ENCODE measurements around the gene SCN3A. TPM values are rescaled to one million over a fixed set of nuclear protein-coding genes. Genes with fewer than 3 reads are reported as not detected.

SCN3A gene
- polyA plus RNA-seq, 1 donor (not counting 4 experiments of a cell fraction or from before 2014, with no cell fraction given): 0.01 TPM

DNA sequence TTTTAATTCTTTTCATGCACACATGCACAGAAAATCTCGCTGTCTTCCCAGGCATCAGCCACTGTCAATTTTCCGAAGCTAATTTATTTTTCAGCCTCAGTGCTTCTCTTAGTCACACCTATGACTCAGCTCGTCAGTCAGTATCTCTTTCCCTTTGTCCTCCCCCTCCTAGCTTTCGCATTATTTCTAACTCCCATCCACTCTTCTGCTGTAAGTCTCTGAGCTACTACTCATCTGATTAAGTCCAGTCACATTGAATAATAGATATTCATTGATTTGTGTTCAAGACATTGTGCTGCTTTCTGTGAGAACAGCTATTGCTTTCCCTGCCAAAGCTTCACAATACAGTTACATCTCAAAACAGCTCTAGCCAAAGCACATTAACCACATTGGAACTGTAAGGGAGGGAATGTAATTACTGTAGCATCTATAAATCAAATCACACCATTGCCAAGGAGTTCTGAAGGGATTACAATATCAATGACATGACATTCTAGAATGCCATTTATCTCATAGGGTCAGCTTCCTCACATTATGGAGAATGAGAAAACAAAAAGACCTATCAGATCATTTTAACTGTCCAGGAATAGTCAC is 89.4 kb downstream of the SCN3A start:
- H4K20me1 ChIP-seq (ENCODE audit: control insufficient read depth, extremely low read depth, insufficient read depth, low read length): no peaks in the 10 kb centered on the region
- DNase-seq (ENCODE audit: low read depth, low spot score) (no peak), FAIRE-seq (peak; percentile 82)
- no peak overlapping the region for H3K4me2 ChIP-seq (ENCODE audit: control insufficient read depth, extremely low read depth, insufficient read depth, low read depth, low read length)
- dilution Hi-C loops (cut with MboI; ENCODE audit: extremely low pct_ligation_motif_present, low sequenced_read_pairs): no loop called here
- H3K9me3 ChIP-seq (ENCODE audit: control insufficient read depth, low read depth, low read length): no peaks in the 10 kb centered on the region
- no peak overlapping the region for H3K9ac ChIP-seq (ENCODE audit: control insufficient read depth, extremely low read depth, insufficient read depth, low read length)
- TF ChIP-seq, protein P1, sequence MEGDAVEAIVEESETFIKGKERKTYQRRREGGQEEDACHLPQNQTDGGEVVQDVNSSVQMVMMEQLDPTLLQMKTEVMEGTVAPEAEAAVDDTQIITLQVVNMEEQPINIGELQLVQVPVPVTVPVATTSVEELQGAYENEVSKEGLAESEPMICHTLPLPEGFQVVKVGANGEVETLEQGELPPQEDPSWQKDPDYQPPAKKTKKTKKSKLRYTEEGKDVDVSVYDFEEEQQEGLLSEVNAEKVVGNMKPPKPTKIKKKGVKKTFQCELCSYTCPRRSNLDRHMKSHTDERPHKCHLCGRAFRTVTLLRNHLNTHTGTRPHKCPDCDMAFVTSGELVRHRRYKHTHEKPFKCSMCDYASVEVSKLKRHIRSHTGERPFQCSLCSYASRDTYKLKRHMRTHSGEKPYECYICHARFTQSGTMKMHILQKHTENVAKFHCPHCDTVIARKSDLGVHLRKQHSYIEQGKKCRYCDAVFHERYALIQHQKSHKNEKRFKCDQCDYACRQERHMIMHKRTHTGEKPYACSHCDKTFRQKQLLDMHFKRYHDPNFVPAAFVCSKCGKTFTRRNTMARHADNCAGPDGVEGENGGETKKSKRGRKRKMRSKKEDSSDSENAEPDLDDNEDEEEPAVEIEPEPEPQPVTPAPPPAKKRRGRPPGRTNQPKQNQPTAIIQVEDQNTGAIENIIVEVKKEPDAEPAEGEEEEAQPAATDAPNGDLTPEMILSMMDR (optimal IDR thresholded peaks at IDR 0.05 in 1 of 3, IDR thresholded peaks at IDR 0.05 in 1 of 3, conservative IDR thresholded peaks at IDR 0.05 in 1 of 3; ENCODE audit: extremely low read depth in 1 of 3, insufficient read depth in 2 of 3, low read length in 3 of 3): no peak
- no peak for TF ChIP-seq EZH2 (IDR thresholded peaks at IDR 0.05; ENCODE audit: low read length)
- no peak overlapping the region for H3K27ac ChIP-seq (ENCODE audit: control insufficient read depth, insufficient read depth, low read length)
- H3K4me3 ChIP-seq (ENCODE audit: control insufficient read depth in 2 of 3, extremely low read depth in 1 of 3, insufficient read depth in 2 of 3, low read depth in 1 of 3, low read length in 3 of 3): no peak overlapping the region
- H2AFZ ChIP-seq (ENCODE audit: control insufficient read depth, low read length): no peak overlapping the region
- H3K9me1 ChIP-seq (ENCODE audit: control insufficient read depth, extremely low read depth, insufficient read depth, low read length): no peaks in the 10 kb centered on the region
- H3K27me3 ChIP-seq (ENCODE audit: control insufficient read depth, extremely low read depth, insufficient read depth, low read length): no peaks in the 10 kb centered on the region
- no peaks in the 10 kb centered on the region for H3K36me3 ChIP-seq (ENCODE audit: control insufficient read depth in 2 of 2, extremely low read depth in 1 of 2, insufficient read depth in 2 of 2, low read length in 2 of 2)
- H3K4me1 ChIP-seq (ENCODE audit: control insufficient read depth, extremely low read depth, insufficient read depth, low read length): peaks cover 3% of the 10 kb centered on the region
- no peaks in the 10 kb centered on the region for H3K79me2 ChIP-seq (ENCODE audit: control insufficient read depth, insufficient read depth, low read length)

DNA sequence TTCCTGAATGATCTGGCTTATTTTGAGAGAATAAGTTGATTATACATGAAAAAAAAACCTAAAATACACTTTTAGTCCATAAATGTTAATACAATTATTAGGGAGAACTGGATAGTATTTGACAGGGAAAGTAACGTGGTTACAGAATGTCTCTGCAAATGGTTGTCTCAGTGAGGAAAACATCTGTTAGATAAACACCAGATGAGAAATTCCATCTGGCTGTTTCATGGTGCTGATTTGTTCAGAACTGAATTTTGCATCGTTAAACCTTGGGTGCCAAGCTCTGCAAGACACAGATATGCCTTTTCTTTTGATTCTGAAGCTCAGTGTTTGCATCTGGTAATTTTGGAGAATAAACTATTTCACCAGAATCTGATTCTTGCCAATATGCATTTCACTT is 90.4 kb downstream of the SCN3A start:
- Histone ChIP-seq H3K9me3 (ENCODE audit: control insufficient read depth, low read depth, low read length) (no peaks in the 10 kb centered on the region), H2AFZ (ENCODE audit: control insufficient read depth, low read length) (no peak overlapping the region), H3K27me3 (ENCODE audit: control insufficient read depth, extremely low read depth, insufficient read depth, low read length) (no peaks in the 10 kb centered on the region), H3K4me2 (ENCODE audit: control insufficient read depth, extremely low read depth, insufficient read depth, low read depth, low read length) (no peak overlapping the region), H3K36me3 (ENCODE audit: control insufficient read depth in 2 of 2, extremely low read depth in 1 of 2, insufficient read depth in 2 of 2, low read length in 2 of 2) (no peaks in the 10 kb centered on the region), H3K79me2 (ENCODE audit: control insufficient read depth, insufficient read depth, low read length) (no peaks in the 10 kb centered on the region), H3K9me1 (ENCODE audit: control insufficient read depth, extremely low read depth, insufficient read depth, low read length) (no peaks in the 10 kb centered on the region), H3K4me3 (ENCODE audit: control insufficient read depth in 2 of 3, extremely low read depth in 1 of 3, insufficient read depth in 2 of 3, low read depth in 1 of 3, low read length in 3 of 3) (no peak overlapping the region), H4K20me1 (ENCODE audit: control insufficient read depth, extremely low read depth, insufficient read depth, low read length) (no peaks in the 10 kb centered on the region), H3K9ac (ENCODE audit: control insufficient read depth, extremely low read depth, insufficient read depth, low read length) (no peak overlapping the region), H3K4me1 (ENCODE audit: control insufficient read depth, extremely low read depth, insufficient read depth, low read length) (peaks cover 3% of the 10 kb centered on the region), H3K27ac (ENCODE audit: control insufficient read depth, insufficient read depth, low read length) (no peak overlapping the region)
- no peak for TF ChIP-seq EZH2 (IDR thresholded peaks at IDR 0.05; ENCODE audit: low read length)
- TF ChIP-seq, protein P1 (optimal IDR thresholded peaks at IDR 0.05 in 1 of 3, IDR thresholded peaks at IDR 0.05 in 1 of 3, conservative IDR thresholded peaks at IDR 0.05 in 1 of 3; ENCODE audit: extremely low read depth in 1 of 3, insufficient read depth in 2 of 3, low read length in 3 of 3): no peak
- FAIRE-seq: no peak
- dilution Hi-C loops (cut with MboI; ENCODE audit: extremely low pct_ligation_motif_present, low sequenced_read_pairs): no loop called here
- no peak for DNase-seq (ENCODE audit: low read depth, low spot score)
